DOHH2 (cell line): ENCODE results near the gene FAM237A.

Source experiments
- H3F3A ChIP-seq: fragments of 200-600 bp; sonication (generic), shearing (Covaris generic); 2 replicates; pipeline ENCODE4 v1.6.0; 2016; ENCODE audit warnings: antibody characterized with exemption, mild to moderate bottlenecking; ENCODE audit not compliant: control insufficient read depth, insufficient read depth
- H3K27ac ChIP-seq: fragments of 200-600 bp; sonication (generic); 2 replicates; pipeline ENCODE4 v1.5.1; 2014; ENCODE audit warnings: low read depth, mild to moderate bottlenecking, low read length, moderate library complexity
- H3K27me3 ChIP-seq: fragments of 200-600 bp; sonication (generic); 2 replicates; pipeline ENCODE4 v1.6.1; 2014; ENCODE audit warnings: mild to moderate bottlenecking, low read length, mixed read lengths; ENCODE audit not compliant: control insufficient read depth
- H3K36me3 ChIP-seq: fragments of 200-600 bp; sonication (generic); 2 replicates; pipeline ENCODE4 v1.6.1; 2014; ENCODE audit warnings: mild to moderate bottlenecking, low read length, moderate library complexity, mixed read lengths; ENCODE audit not compliant: control insufficient read depth
- H3K4me1 ChIP-seq: fragments of 200-600 bp; sonication (generic); 2 replicates; pipeline ENCODE4 v1.6.1; 2014; ENCODE audit warnings: mild to moderate bottlenecking, low read length, mixed read lengths; ENCODE audit not compliant: control insufficient read depth
- H3K4me2 ChIP-seq: fragments of 200-600 bp; sonication (generic); 2 replicates; pipeline ENCODE4 v1.6.0; 2014; ENCODE audit warnings: mild to moderate bottlenecking, low read length, moderate library complexity
- H3K4me3 ChIP-seq: fragments of 200-600 bp; sonication (generic); 2 replicates; pipeline ENCODE4 v1.5.1; 2014; ENCODE audit warnings: mild to moderate bottlenecking, low read length, mixed read lengths
- H3K79me2 ChIP-seq: fragments of 200-600 bp; sonication (generic); 2 replicates; pipeline ENCODE4 v1.6.1; 2014; ENCODE audit warnings: mild to moderate bottlenecking, low read length, mixed read lengths; ENCODE audit not compliant: control insufficient read depth
- H3K9me2 ChIP-seq: fragments of 200-600 bp; sonication (generic); replicated peaks from 2 replicates; pipeline ENCODE4 v1.6.1; 2014; ENCODE audit warnings: mild to moderate bottlenecking, low read length, mixed read lengths; ENCODE audit not compliant: control insufficient read depth
- H3K9me3 ChIP-seq: fragments of 200-600 bp; sonication (generic); 2 replicates; pipeline ENCODE4 v1.6.1; 2014; ENCODE audit warnings: antibody characterized with exemption, low read length, mixed read lengths; ENCODE audit not compliant: control insufficient read depth, insufficient read depth
- H4K20me1 ChIP-seq: fragments of 200-600 bp; sonication (generic); 2 replicates; pipeline ENCODE4 v1.6.0; 2014; ENCODE audit warnings: low read depth, mild to moderate bottlenecking, antibody characterized with exemption, low read length, moderate library complexity; ENCODE audit not compliant: control insufficient read depth, insufficient read depth
- EZH2phosphoT487 ChIP-seq: fragments of 200-600 bp; sonication (generic); IDR thresholded peaks from 2 replicates; pipeline ENCODE4 v1.6.1; 2017; ENCODE audit warnings: borderline replicate concordance, mild to moderate bottlenecking, antibody characterized with exemption, low read length, moderate library complexity, mixed read lengths
- TF ChIP-seq, protein P1 (sequence below): fragments of 200-600 bp; sonication (generic); IDR thresholded peaks from one replicate; pipeline ENCODE4 v1.5.1; 2014; ENCODE audit warnings: antibody characterized with exemption, mild to moderate bottlenecking, low read depth, low read length; ENCODE audit not compliant: poor library complexity, severe bottlenecking

The FAM237A gene

GRCh38 chr2:206615417-206616089 lies 26.7 kb upstream of the FAM237A start:
- Histone ChIP-seq H3K4me1 (no peaks in the 10 kb centered on the region), H3K79me2 (no peaks in the 10 kb centered on the region), H3K27ac (no peak overlapping the region)

GRCh38 chr2:206616151-206616550 lies 26.1 kb upstream of the FAM237A start:
- H3K36me3 ChIP-seq: no peaks in the 10 kb centered on the region
- H3K9me3 ChIP-seq: no peaks in the 10 kb centered on the region
- H3K9me2 ChIP-seq: no peaks in the 10 kb centered on the region
- H4K20me1 ChIP-seq: no peaks in the 10 kb centered on the region
- no peak overlapping the region for H3K27ac ChIP-seq
- no peak overlapping the region for H3K4me2 ChIP-seq
- TF ChIP-seq, protein P1, sequence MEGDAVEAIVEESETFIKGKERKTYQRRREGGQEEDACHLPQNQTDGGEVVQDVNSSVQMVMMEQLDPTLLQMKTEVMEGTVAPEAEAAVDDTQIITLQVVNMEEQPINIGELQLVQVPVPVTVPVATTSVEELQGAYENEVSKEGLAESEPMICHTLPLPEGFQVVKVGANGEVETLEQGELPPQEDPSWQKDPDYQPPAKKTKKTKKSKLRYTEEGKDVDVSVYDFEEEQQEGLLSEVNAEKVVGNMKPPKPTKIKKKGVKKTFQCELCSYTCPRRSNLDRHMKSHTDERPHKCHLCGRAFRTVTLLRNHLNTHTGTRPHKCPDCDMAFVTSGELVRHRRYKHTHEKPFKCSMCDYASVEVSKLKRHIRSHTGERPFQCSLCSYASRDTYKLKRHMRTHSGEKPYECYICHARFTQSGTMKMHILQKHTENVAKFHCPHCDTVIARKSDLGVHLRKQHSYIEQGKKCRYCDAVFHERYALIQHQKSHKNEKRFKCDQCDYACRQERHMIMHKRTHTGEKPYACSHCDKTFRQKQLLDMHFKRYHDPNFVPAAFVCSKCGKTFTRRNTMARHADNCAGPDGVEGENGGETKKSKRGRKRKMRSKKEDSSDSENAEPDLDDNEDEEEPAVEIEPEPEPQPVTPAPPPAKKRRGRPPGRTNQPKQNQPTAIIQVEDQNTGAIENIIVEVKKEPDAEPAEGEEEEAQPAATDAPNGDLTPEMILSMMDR: no peak
- no peak for TF ChIP-seq EZH2phosphoT487
- no peak overlapping the region for H3K4me3 ChIP-seq
- H3K79me2 ChIP-seq: no peaks in the 10 kb centered on the region
- H3K4me1 ChIP-seq: no peaks in the 10 kb centered on the region
- H3K27me3 ChIP-seq: no peaks in the 10 kb centered on the region
- no peaks in the 10 kb centered on the region for H3F3A ChIP-seq

More at GRCh38 chr2:206615417-206616089, 26.7 kb upstream of the FAM237A start:
- no peak overlapping the region for H3K4me3 ChIP-seq
- H3K9me3 ChIP-seq: no peaks in the 10 kb centered on the region
- no peaks in the 10 kb centered on the region for H3K9me2 ChIP-seq
- no peak overlapping the region for H3K4me2 ChIP-seq
- no peaks in the 10 kb centered on the region for H3K27me3 ChIP-seq
- no peaks in the 10 kb centered on the region for H4K20me1 ChIP-seq
- TF ChIP-seq, protein P1: no peak
- TF ChIP-seq EZH2phosphoT487: no peak
- no peaks in the 10 kb centered on the region for H3K36me3 ChIP-seq
- H3F3A ChIP-seq: no peaks in the 10 kb centered on the region

DNA sequence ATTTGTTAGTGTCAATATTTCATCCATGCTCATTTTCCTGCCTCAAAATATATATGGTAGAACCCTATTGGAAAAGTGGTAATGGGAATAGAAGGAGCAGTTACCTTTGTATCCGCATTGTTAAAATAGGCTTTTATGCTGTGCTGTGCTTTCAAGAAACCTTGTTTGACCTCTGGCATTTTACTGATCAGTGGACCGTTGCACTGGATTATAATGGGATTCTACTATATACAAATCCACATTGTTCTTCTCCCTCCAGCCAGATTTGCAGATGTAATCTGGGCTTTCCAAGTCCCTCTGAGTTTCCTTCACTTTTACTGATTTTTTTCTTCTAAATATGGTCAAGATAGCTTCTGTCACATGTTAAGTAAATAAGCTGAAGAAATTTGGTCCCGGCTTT lies 23.3 kb upstream of the FAM237A start:
- Histone ChIP-seq H3K36me3 (no peaks in the 10 kb centered on the region), H3K9me3 (no peaks in the 10 kb centered on the region), H3K27me3 (no peaks in the 10 kb centered on the region), H3K27ac (no peak overlapping the region), H4K20me1 (no peaks in the 10 kb centered on the region), H3K79me2 (no peaks in the 10 kb centered on the region), H3K4me1 (no peaks in the 10 kb centered on the region), H3K4me2 (no peak overlapping the region), H3K9me2 (no peaks in the 10 kb centered on the region), H3F3A (no peaks in the 10 kb centered on the region), H3K4me3 (no peak overlapping the region)
- no peak for TF ChIP-seq EZH2phosphoT487
- TF ChIP-seq, protein P1: no peak
